Measurements from ENCODE around the gene C1QBP. TPM values are rescaled to one million over a fixed set of nuclear protein-coding genes. Genes with fewer than 3 reads are reported as not detected.
"Not testable (repeated sequence)": the region's sequence is repeated elsewhere in the genome, so short reads cannot be mapped to it uniquely, and the experiment has no call there.

C1QBP gene
- polyA plus RNA-seq, 4 donors: 93.7 to 178 (median 153) TPM

- DNase-seq (ENCODE audit: low read depth in 4 of 4, low spot score in 3 of 4): not testable (repeated sequence)
These were observed 3.1 kb downstream of the C1QBP start for GRCh38 chr17:5435781-5436315.

- no peak for DNase-seq (ENCODE audit: low read depth in 4 of 4, low spot score in 3 of 4)
These were observed 4.0 kb downstream of the C1QBP start for GRCh38 chr17:5434984-5435383.

GRCh38 chr17:5431949-5432556, 6.9 kb downstream of the C1QBP start:
- no peak for DNase-seq (ENCODE audit: low read depth in 4 of 4, low spot score in 3 of 4)

GRCh38 chr17:5431234-5431633, 7.7 kb downstream of the C1QBP start:
- DNase-seq (ENCODE audit: low read depth in 4 of 4, low spot score in 3 of 4): not testable (repeated sequence)

GRCh38 chr17:5430413-5430999, 8.4 kb downstream of the C1QBP start:
- DNase-seq (ENCODE audit: low read depth in 4 of 4, low spot score in 3 of 4): no peak

- no peak for DNase-seq (ENCODE audit: low read depth in 4 of 4, low spot score in 3 of 4)
These were observed 9.6 kb downstream of the C1QBP start for GRCh38 chr17:5429191-5429887.

GRCh38 chr17:5425826-5426225, 13.1 kb downstream of the C1QBP start:
- no peak for DNase-seq (ENCODE audit: low read depth in 4 of 4, low spot score in 3 of 4)

- DNase-seq (ENCODE audit: low read depth in 4 of 4, low spot score in 3 of 4): no peak
These were observed 14.0 kb downstream of the C1QBP start for GRCh38 chr17:5424909-5425308.

GRCh38 chr17:5422505-5422904, 16.4 kb downstream of the C1QBP start:
- DNase-seq (ENCODE audit: low read depth in 4 of 4, low spot score in 3 of 4): no peak

GRCh38 chr17:5419959-5420653, 18.8 kb downstream of the C1QBP start, which contains the start of gene RPAIN:
RPAIN (plus strand) TSS chr17:5420182; CDS start chr17:5420211, 29 bp downstream.
- peak in 3 of 4 donors; percentile 82 to 86 (median 84) for DNase-seq (ENCODE audit: low read depth in 4 of 4, low spot score in 3 of 4)

- DNase-seq (ENCODE audit: low read depth in 4 of 4, low spot score in 3 of 4): peak; percentile 95 to 98 (median 96)
These were observed 19.5 kb downstream of the C1QBP start, which contains the start of gene NUP88 for GRCh38 chr17:5419356-5419958. NUP88 (minus strand) TSS chr17:5419662; CDS start chr17:5419650, 12 bp downstream.

- peak; percentile 22 to 56 (median 50) for DNase-seq (ENCODE audit: low read depth in 4 of 4, low spot score in 3 of 4)
These were observed 20.0 kb downstream of the C1QBP start for GRCh38 chr17:5418858-5419355.

GRCh38 chr17:5416901-5417300, 22.1 kb downstream of the C1QBP start:
- no peak for DNase-seq (ENCODE audit: low read depth in 4 of 4, low spot score in 3 of 4)

GRCh38 chr17:5413682-5414081, 25.3 kb downstream of the C1QBP start:
- no peak for DNase-seq (ENCODE audit: low read depth in 4 of 4, low spot score in 3 of 4)

GRCh38 chr17:5410594-5411272, 28.2 kb downstream of the C1QBP start:
- DNase-seq (ENCODE audit: low read depth in 4 of 4, low spot score in 3 of 4): no peak

GRCh38 chr17:5408186-5408585, 30.8 kb downstream of the C1QBP start:
- no peak for DNase-seq (ENCODE audit: low read depth in 4 of 4, low spot score in 3 of 4)

GRCh38 chr17:5405400-5405799, 33.6 kb downstream of the C1QBP start:
- DNase-seq (ENCODE audit: low read depth in 4 of 4, low spot score in 3 of 4): no peak

- DNase-seq (ENCODE audit: low read depth in 4 of 4, low spot score in 3 of 4): no peak
These were observed 39.2 kb downstream of the C1QBP start for GRCh38 chr17:5399767-5400166.

GRCh38 chr17:5396612-5397011, 42.3 kb downstream of the C1QBP start:
- DNase-seq (ENCODE audit: low read depth in 4 of 4, low spot score in 3 of 4): no peak

GRCh38 chr17:5391678-5392077, 47.3 kb downstream of the C1QBP start:
- DNase-seq (ENCODE audit: low read depth in 4 of 4, low spot score in 3 of 4): no peak

Data from left renal pelvis (tissue), 4 donors.